ENCODE data around the gene NPAP1. TPM values are rescaled to one million over a fixed set of nuclear protein-coding genes. Genes with fewer than 3 reads are reported as not detected.

NPAP1 gene
- total RNA-seq, 2 donors from 2014 or later, result not detected

DNA sequence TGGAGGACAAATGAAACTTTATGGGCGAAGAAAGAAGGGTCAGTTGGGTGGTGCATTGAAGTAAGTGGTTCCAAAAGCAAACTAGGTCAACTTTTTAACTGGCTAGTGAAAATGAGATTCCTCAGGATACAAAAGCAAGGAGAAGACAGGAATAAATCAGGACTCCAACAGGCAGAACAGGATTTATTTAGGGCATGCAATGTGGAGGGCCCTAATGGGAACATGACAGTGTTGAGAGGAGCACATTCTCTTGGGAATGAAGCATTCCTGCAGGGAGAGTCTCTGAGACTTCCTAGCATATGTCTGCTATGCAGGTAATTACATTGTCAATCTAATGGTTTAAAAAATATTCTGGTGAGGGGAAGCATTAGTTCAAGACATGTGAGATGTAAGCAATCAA is 8.7 kb downstream of the NPAP1 start:
- Histone ChIP-seq H3K9me3 (no peaks in the 10 kb centered on the region), H3K4me1 (no peaks in the 10 kb centered on the region), H3K27me3 (no peaks in the 10 kb centered on the region), H3K4me3 (no peak overlapping the region), H3K27ac (no peak overlapping the region), H3K36me3 (no peaks in the 10 kb centered on the region)
- DNase-seq (ENCODE audit: low spot score), result no peak
- TF ChIP-seq, protein P1, sequence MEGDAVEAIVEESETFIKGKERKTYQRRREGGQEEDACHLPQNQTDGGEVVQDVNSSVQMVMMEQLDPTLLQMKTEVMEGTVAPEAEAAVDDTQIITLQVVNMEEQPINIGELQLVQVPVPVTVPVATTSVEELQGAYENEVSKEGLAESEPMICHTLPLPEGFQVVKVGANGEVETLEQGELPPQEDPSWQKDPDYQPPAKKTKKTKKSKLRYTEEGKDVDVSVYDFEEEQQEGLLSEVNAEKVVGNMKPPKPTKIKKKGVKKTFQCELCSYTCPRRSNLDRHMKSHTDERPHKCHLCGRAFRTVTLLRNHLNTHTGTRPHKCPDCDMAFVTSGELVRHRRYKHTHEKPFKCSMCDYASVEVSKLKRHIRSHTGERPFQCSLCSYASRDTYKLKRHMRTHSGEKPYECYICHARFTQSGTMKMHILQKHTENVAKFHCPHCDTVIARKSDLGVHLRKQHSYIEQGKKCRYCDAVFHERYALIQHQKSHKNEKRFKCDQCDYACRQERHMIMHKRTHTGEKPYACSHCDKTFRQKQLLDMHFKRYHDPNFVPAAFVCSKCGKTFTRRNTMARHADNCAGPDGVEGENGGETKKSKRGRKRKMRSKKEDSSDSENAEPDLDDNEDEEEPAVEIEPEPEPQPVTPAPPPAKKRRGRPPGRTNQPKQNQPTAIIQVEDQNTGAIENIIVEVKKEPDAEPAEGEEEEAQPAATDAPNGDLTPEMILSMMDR (IDR thresholded peaks at IDR 0.05), result no peak

GRCh38 chr15:24696201-24696600 is 20.6 kb downstream of the NPAP1 start:
- Histone ChIP-seq H3K9me3 (no peaks in the 10 kb centered on the region), H3K27me3 (no peaks in the 10 kb centered on the region), H3K27ac (no peak overlapping the region), H3K36me3 (no peaks in the 10 kb centered on the region), H3K4me1 (no peaks in the 10 kb centered on the region), H3K4me3 (no peak overlapping the region)
- no peak for DNase-seq (ENCODE audit: low spot score)
- TF ChIP-seq, protein P1 (IDR thresholded peaks at IDR 0.05), result no peak

DNA sequence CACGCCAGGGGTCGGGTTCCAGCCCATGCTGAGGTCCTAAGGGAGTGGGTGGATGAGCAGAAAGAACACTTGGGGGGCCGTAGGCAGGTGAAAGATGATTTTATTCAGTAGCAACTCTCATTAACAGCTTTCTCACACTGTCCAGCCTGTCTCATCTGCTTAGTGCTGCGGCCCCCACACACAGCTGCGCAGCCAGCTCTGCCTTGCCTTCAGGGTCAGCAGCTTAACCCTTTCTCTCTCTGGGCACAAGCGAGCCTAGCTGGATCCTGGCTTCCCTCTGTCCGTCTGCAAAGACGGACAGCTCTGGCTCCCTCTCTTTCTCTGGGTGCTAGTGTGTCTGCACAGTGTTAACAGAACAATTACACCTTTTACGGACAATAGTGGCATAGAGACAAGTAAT is 21.3 kb downstream of the NPAP1 start:
- Histone ChIP-seq H3K4me3 (no peak overlapping the region), H3K27me3 (no peaks in the 10 kb centered on the region), H3K9me3 (no peaks in the 10 kb centered on the region), H3K4me1 (no peaks in the 10 kb centered on the region), H3K27ac (no peak overlapping the region), H3K36me3 (no peaks in the 10 kb centered on the region)
- TF ChIP-seq, protein P1 (IDR thresholded peaks at IDR 0.05), result no peak
- no peak for DNase-seq (ENCODE audit: low spot score)

- no peaks in the 10 kb centered on the region for H3K36me3 ChIP-seq
- DNase-seq (ENCODE audit: low spot score), result no peak
Measured at GRCh38 chr15:24718289-24719082, 42.9 kb downstream of the NPAP1 start.

GRCh38 chr15:24729760-24730159 is 54.2 kb downstream of the NPAP1 start:
- TF ChIP-seq, protein P1 (IDR thresholded peaks at IDR 0.05), result no peak
- Histone ChIP-seq H3K4me3 (no peak overlapping the region), H3K27me3 (no peaks in the 10 kb centered on the region), H3K9me3 (no peaks in the 10 kb centered on the region), H3K36me3 (no peaks in the 10 kb centered on the region), H3K4me1 (no peaks in the 10 kb centered on the region), H3K27ac (no peak overlapping the region)
- no peak for DNase-seq (ENCODE audit: low spot score)

More at GRCh38 chr15:24718289-24719082, 42.9 kb downstream of the NPAP1 start:
- Histone ChIP-seq H3K4me1 (no peaks in the 10 kb centered on the region), H3K27me3 (no peaks in the 10 kb centered on the region), H3K27ac (no peak overlapping the region), H3K9me3 (no peaks in the 10 kb centered on the region), H3K4me3 (no peak overlapping the region)
- TF ChIP-seq, protein P1 (IDR thresholded peaks at IDR 0.05), result no peak
